Right hindlimb (tissue), 1 donor: ENCODE data around the gene TM9SF2.
"Not testable (repeated sequence)": the region's sequence is repeated elsewhere in the genome, so short reads cannot be mapped to it uniquely, and the experiment has no call there.

Experiments used
- DNase-seq: peaks from one replicate; pipeline ENCODE4 v3.0.0-alpha.2; 2018

Gene TM9SF2

GRCh38 chr13:99501184-99501847 is at the start of gene TM9SF2:
TSS of gene TM9SF2 (plus strand) at chr13:99501472. CDS start at chr13:99501607, 135 bp downstream.
- peak; percentile 99 for DNase-seq

- DNase-seq: no peak
Measured at GRCh38 chr13:99454518-99455183, 46.6 kb upstream of the TM9SF2 start.

GRCh38 chr13:99459099-99459850 is 42.0 kb upstream of the TM9SF2 start:
- no peak for DNase-seq

- not testable (repeated sequence) for DNase-seq
Measured at GRCh38 chr13:99460802-99461201, 40.5 kb upstream of the TM9SF2 start.

GRCh38 chr13:99463646-99464397 is 37.5 kb upstream of the TM9SF2 start:
- no peak for DNase-seq

GRCh38 chr13:99464441-99464949 is 36.8 kb upstream of the TM9SF2 start:
- DNase-seq: no peak

- no peak for DNase-seq
Measured at GRCh38 chr13:99465454-99465853, 35.8 kb upstream of the TM9SF2 start.

- DNase-seq: no peak
Measured at GRCh38 chr13:99467764-99468163, 33.5 kb upstream of the TM9SF2 start.

- no peak for DNase-seq
Measured at GRCh38 chr13:99469041-99469440, 32.2 kb upstream of the TM9SF2 start.

- no peak for DNase-seq
Measured at GRCh38 chr13:99470027-99470426, 31.2 kb upstream of the TM9SF2 start.

- no peak for DNase-seq
Measured at GRCh38 chr13:99471221-99472121, 29.8 kb upstream of the TM9SF2 start.

- no peak for DNase-seq
Measured at GRCh38 chr13:99472122-99472440, 29.2 kb upstream of the TM9SF2 start.

GRCh38 chr13:99473515-99473914 is 27.8 kb upstream of the TM9SF2 start:
- DNase-seq: no peak

GRCh38 chr13:99476648-99477047 is 24.6 kb upstream of the TM9SF2 start:
- no peak for DNase-seq

- no peak for DNase-seq
Measured at GRCh38 chr13:99477493-99477892, 23.8 kb upstream of the TM9SF2 start.

- no peak for DNase-seq
Measured at GRCh38 chr13:99481366-99481765, 19.9 kb upstream of the TM9SF2 start.

- DNase-seq: no peak
Measured at GRCh38 chr13:99484473-99484872, 16.8 kb upstream of the TM9SF2 start.

- no peak for DNase-seq
Measured at GRCh38 chr13:99486996-99487395, 14.3 kb upstream of the TM9SF2 start.

- DNase-seq: no peak
Measured at GRCh38 chr13:99489028-99489427, 12.2 kb upstream of the TM9SF2 start.

GRCh38 chr13:99491750-99492149 is 9.5 kb upstream of the TM9SF2 start:
- not testable (repeated sequence) for DNase-seq

GRCh38 chr13:99495466-99496183 is 5.6 kb upstream of the TM9SF2 start:
- no peak for DNase-seq
